SU-DHL-6 (cell line): ENCODE results near the gene ZGLP1.
A peak's percentile ranks its signal among the peaks of the same experiment; 100 is the strongest.

ENCODE experiments used
- H2AFZ ChIP-seq: fragments of 200-600 bp; sonication (generic); 2 replicates; pipeline ENCODE4 v1.6.1; 2014; ENCODE audit warnings: low read depth, mild to moderate bottlenecking, moderate library complexity, mixed read lengths, antibody characterized with exemption, low read length; ENCODE audit not compliant: severe bottlenecking
- H3F3A ChIP-seq: fragments of 200-600 bp; shearing (Covaris generic); 2 replicates; pipeline ENCODE4 v1.6.0; 2016; ENCODE audit warnings: antibody characterized with exemption, mild to moderate bottlenecking; ENCODE audit not compliant: insufficient read depth
- H3K27ac ChIP-seq: fragments of 200-600 bp; sonication (generic); 2 replicates; pipeline ENCODE4 v1.5.1; 2016; ENCODE audit warnings: low read depth, mild to moderate bottlenecking, low read length, moderate library complexity, mixed read lengths
- H3K27me3 ChIP-seq: fragments of 200-600 bp; sonication (generic), shearing (Covaris generic); 2 replicates; pipeline ENCODE4 v1.6.0; 2014; ENCODE audit warnings: mild to moderate bottlenecking, low read length
- H3K36me3 ChIP-seq: fragments of 200-600 bp; sonication (generic); 2 replicates; pipeline ENCODE4 v1.6.1; 2014; ENCODE audit warnings: mild to moderate bottlenecking, low read length, mixed read lengths
- H3K4me2 ChIP-seq: fragments of 300-600, 200-600 bp; shearing (Covaris generic), sonication (generic); 2 replicates; pipeline ENCODE4 v1.6.0; 2014; ENCODE audit warnings: low read length, low read depth, mild to moderate bottlenecking; ENCODE audit not compliant: poor library complexity, severe bottlenecking
- H3K4me3 ChIP-seq: fragments of 200-600 bp; sonication (generic); 2 replicates; pipeline ENCODE4 v1.5.1; 2014; ENCODE audit warnings: antibody characterized with exemption, low read length, mild to moderate bottlenecking, mixed read lengths; ENCODE audit not compliant: insufficient read depth, poor library complexity, severe bottlenecking
- H3K79me2 ChIP-seq: fragments of 200-600 bp; sonication (generic); 2 replicates; pipeline ENCODE4 v1.6.1; 2014; ENCODE audit warnings: mild to moderate bottlenecking, low read length, moderate library complexity; ENCODE audit not compliant: insufficient read depth
- H3K9ac ChIP-seq: fragments of 200-600 bp; sonication (generic); 2 replicates; pipeline ENCODE4 v1.7.0; 2014; ENCODE audit warnings: mild to moderate bottlenecking, low read length
- H3K9me2 ChIP-seq: fragments of 200-600 bp; sonication (generic); replicated peaks from 2 replicates; pipeline ENCODE4 v1.6.1; 2014; ENCODE audit warnings: low read length; ENCODE audit not compliant: insufficient read depth
- H3K9me3 ChIP-seq: fragments of 200-600 bp; sonication (generic); 2 replicates; pipeline ENCODE4 v1.6.1; 2014; ENCODE audit warnings: low read length, mixed read lengths; ENCODE audit not compliant: insufficient read depth
- H4K20me1 ChIP-seq: fragments of 200-600 bp; sonication (generic); 2 replicates; pipeline ENCODE4 v1.6.1; 2014; ENCODE audit warnings: low read depth, mild to moderate bottlenecking, antibody characterized with exemption, low read length, moderate library complexity, mixed read lengths
- CTCF ChIP-seq: fragments of 200-600 bp; sonication (generic); IDR thresholded peaks from one replicate; pipeline ENCODE4 v1.5.1; 2017; ENCODE audit warnings: antibody characterized with exemption, mild to moderate bottlenecking, low read length, moderate library complexity; ENCODE audit not compliant: insufficient read depth, poor library complexity, severe bottlenecking
- EZH2phosphoT487 ChIP-seq: fragments of 200-600 bp; sonication (generic), shearing (Covaris generic); conservative IDR thresholded peaks from 2 replicates; pipeline ENCODE4 v1.6.1; 2018; ENCODE audit warnings: mild to moderate bottlenecking, antibody characterized with exemption, low read length, moderate library complexity, mixed read lengths

The ZGLP1 gene

GRCh38 chr19:10286803-10287737 is 22.5 kb downstream of the ZGLP1 start, which contains the start of gene ICAM4:
TSS of gene ICAM4 (plus strand) at chr19:10286955. CDS start at chr19:10287013, 58 bp downstream.
- H2AFZ ChIP-seq, result no peak within 1 kb of the TSS
- H4K20me1 ChIP-seq, result no peaks in the 10 kb centered on the region
- H3K9me3 ChIP-seq, result no peaks in the 10 kb centered on the region
- no peaks in the 10 kb centered on the region for H3K36me3 ChIP-seq
- no peaks in the 10 kb centered on the region for H3K9me2 ChIP-seq
- TF ChIP-seq EZH2phosphoT487 (no peak), CTCF (no peak)
- H3K4me2 ChIP-seq, result no peak within 1 kb of the TSS
- H3K79me2 ChIP-seq, result no peaks in the 10 kb centered on the region
- H3K4me3 ChIP-seq, result no peak within 1 kb of the TSS
- peak within 1 kb of the TSS; percentile 26 for H3K27ac ChIP-seq
- no peak within 1 kb of the TSS for H3K9ac ChIP-seq
- H3K27me3 ChIP-seq, result no peaks in the 10 kb centered on the region
- peaks cover 18% of the 10 kb centered on the region for H3F3A ChIP-seq

- Histone ChIP-seq H3F3A (peaks cover 18% of the 10 kb centered on the region), H3K27ac (no peak overlapping the region), H3K9ac (no peak overlapping the region), H3K4me2 (no peak overlapping the region), H3K9me3 (no peaks in the 10 kb centered on the region), H3K4me3 (no peak overlapping the region), H3K79me2 (no peaks in the 10 kb centered on the region), H3K9me2 (no peaks in the 10 kb centered on the region), H4K20me1 (no peaks in the 10 kb centered on the region), H2AFZ (no peak overlapping the region), H3K36me3 (no peaks in the 10 kb centered on the region), H3K27me3 (no peaks in the 10 kb centered on the region)
- TF ChIP-seq CTCF (no peak), EZH2phosphoT487 (no peak)
Observed at GRCh38 chr19:10285393-10285792, 24.2 kb downstream of the ZGLP1 start.

GRCh38 chr19:10284960-10285278 is 24.7 kb downstream of the ZGLP1 start:
- H2AFZ ChIP-seq, result no peak overlapping the region
- H3K27me3 ChIP-seq, result no peaks in the 10 kb centered on the region
- H3K4me3 ChIP-seq, result no peak overlapping the region
- no peak overlapping the region for H3K4me2 ChIP-seq
- H3K9me2 ChIP-seq, result no peaks in the 10 kb centered on the region
- H3K9ac ChIP-seq, result no peak overlapping the region
- no peak overlapping the region for H3K27ac ChIP-seq
- H4K20me1 ChIP-seq, result no peaks in the 10 kb centered on the region
- H3K36me3 ChIP-seq, result no peaks in the 10 kb centered on the region
- H3F3A ChIP-seq, result peaks cover 18% of the 10 kb centered on the region
- no peaks in the 10 kb centered on the region for H3K9me3 ChIP-seq
- TF ChIP-seq EZH2phosphoT487 (no peak), CTCF (no peak)
- H3K79me2 ChIP-seq, result 0 out of 2 replicates have a peak, but pooled peaks cover under 1% of the 10 kb centered on the region
